ENCODE data around the gene SHROOM4.

Gene SHROOM4

GRCh38 chrX:50768801-50769200 is 45.2 kb downstream of the SHROOM4 start:
- no peak for DNase-seq (ENCODE audit: low read depth)
- H3K4me3 ChIP-seq (ENCODE audit: low read depth, low read length), result no peak overlapping the region
- TF ChIP-seq, protein P1, sequence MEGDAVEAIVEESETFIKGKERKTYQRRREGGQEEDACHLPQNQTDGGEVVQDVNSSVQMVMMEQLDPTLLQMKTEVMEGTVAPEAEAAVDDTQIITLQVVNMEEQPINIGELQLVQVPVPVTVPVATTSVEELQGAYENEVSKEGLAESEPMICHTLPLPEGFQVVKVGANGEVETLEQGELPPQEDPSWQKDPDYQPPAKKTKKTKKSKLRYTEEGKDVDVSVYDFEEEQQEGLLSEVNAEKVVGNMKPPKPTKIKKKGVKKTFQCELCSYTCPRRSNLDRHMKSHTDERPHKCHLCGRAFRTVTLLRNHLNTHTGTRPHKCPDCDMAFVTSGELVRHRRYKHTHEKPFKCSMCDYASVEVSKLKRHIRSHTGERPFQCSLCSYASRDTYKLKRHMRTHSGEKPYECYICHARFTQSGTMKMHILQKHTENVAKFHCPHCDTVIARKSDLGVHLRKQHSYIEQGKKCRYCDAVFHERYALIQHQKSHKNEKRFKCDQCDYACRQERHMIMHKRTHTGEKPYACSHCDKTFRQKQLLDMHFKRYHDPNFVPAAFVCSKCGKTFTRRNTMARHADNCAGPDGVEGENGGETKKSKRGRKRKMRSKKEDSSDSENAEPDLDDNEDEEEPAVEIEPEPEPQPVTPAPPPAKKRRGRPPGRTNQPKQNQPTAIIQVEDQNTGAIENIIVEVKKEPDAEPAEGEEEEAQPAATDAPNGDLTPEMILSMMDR (IDR thresholded peaks at IDR 0.05; ENCODE audit: low read depth, low read length), result no peak
- TF ChIP-seq MAX (IDR thresholded peaks at IDR 0.05; ENCODE audit: low read depth, low read length) (no peak), MYC (IDR thresholded peaks at IDR 0.05; ENCODE audit: low read depth, low read length) (no peak), POLR2A (IDR thresholded peaks at IDR 0.05; ENCODE audit: extremely low read depth, insufficient read length) (no peak)

GRCh38 chrX:50765986-50766385 is 48.0 kb downstream of the SHROOM4 start:
- TF ChIP-seq, protein P1 (IDR thresholded peaks at IDR 0.05; ENCODE audit: low read depth, low read length), result no peak
- TF ChIP-seq POLR2A (IDR thresholded peaks at IDR 0.05; ENCODE audit: extremely low read depth, insufficient read length), result no peak
- no peak overlapping the region for H3K4me3 ChIP-seq (ENCODE audit: low read depth, low read length)
- DNase-seq (ENCODE audit: low read depth), result no peak

DNA sequence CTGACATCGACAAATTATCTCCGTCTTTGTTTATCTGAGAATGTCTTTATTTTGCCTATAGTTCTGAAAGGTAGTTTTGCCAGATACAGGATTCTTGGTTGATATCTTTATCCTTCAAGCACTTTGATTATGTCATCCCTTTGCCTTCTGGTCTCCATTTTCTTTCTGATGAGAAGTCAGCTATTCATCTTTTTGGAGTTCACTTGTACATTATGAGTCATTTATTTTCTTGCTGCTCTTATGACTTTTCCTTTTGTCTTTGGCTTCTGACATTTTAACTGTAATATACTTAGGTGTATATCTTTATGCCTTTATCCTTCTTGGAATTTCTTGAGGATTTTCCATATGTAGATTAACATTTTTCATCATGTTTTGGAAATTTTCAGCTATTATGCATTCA is 51.4 kb downstream of the SHROOM4 start:
- H3K4me3 ChIP-seq (ENCODE audit: low read depth, low read length), result no peak overlapping the region
- no peak for DNase-seq (ENCODE audit: low read depth)
- TF ChIP-seq POLR2A (IDR thresholded peaks at IDR 0.05; ENCODE audit: extremely low read depth, insufficient read length), result no peak
- no peak for TF ChIP-seq MAX (IDR thresholded peaks at IDR 0.05; ENCODE audit: low read depth, low read length)
- no peak for TF ChIP-seq MYC (IDR thresholded peaks at IDR 0.05; ENCODE audit: low read depth, low read length)
- TF ChIP-seq, protein P1 (IDR thresholded peaks at IDR 0.05; ENCODE audit: low read depth, low read length), result no peak

DNA sequence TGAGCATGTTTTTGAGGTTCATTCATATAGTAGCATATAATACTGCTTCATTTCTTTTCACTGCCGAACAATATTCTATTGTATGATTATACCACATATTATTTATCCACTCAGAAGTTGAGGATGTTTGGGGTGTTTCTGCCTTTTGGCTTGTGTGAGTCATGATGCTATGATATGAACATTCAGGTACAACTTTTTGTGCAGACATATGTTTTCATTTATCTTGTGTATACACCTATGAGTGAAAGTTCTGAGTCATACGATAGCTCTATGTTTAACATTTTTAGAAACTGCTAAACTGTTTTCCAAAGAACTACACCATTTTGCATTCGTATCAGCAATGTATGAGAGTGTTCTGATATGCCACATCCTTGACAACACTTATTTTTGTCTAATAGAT is 57.7 kb downstream of the SHROOM4 start:
- H3K4me3 ChIP-seq (ENCODE audit: low read depth, low read length), result no peak overlapping the region
- TF ChIP-seq MYC (IDR thresholded peaks at IDR 0.05; ENCODE audit: low read depth, low read length) (no peak), POLR2A (IDR thresholded peaks at IDR 0.05; ENCODE audit: extremely low read depth, insufficient read length) (no peak), MAX (IDR thresholded peaks at IDR 0.05; ENCODE audit: low read depth, low read length) (no peak)
- TF ChIP-seq, protein P1 (IDR thresholded peaks at IDR 0.05; ENCODE audit: low read depth, low read length), result no peak
- no peak for DNase-seq (ENCODE audit: low read depth)

DNA sequence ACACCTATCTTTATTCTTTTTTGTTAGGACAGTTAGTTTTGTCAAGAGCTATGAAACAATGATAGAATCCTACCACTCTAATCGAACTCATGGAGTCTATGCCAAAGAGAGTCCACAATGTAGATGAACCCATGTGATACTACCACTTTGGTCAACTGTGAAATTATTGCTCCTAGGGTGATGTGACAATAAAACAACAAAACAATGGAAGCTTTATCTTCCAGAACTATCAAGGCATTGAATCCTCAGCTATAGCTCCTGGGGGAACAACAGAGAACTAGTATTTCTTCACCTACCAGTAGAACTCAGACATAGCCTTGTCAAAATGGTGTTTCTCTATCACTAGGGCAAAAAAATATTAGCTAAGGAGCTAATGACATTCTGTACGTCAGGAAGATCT is 62.9 kb downstream of the SHROOM4 start:
- TF ChIP-seq MYC (IDR thresholded peaks at IDR 0.05; ENCODE audit: low read depth, low read length) (no peak), MAX (IDR thresholded peaks at IDR 0.05; ENCODE audit: low read depth, low read length) (no peak), POLR2A (IDR thresholded peaks at IDR 0.05; ENCODE audit: extremely low read depth, insufficient read length) (no peak)
- TF ChIP-seq, protein P1 (IDR thresholded peaks at IDR 0.05; ENCODE audit: low read depth, low read length), result no peak
- no peak overlapping the region for H3K4me3 ChIP-seq (ENCODE audit: low read depth, low read length)
- DNase-seq (ENCODE audit: low read depth), result no peak

- DNase-seq (ENCODE audit: low read depth), result peak; percentile 20
- no peak for TF ChIP-seq POLR2A (IDR thresholded peaks at IDR 0.05; ENCODE audit: extremely low read depth, insufficient read length)
- TF ChIP-seq, protein P1 (IDR thresholded peaks at IDR 0.05; ENCODE audit: low read depth, low read length), result peak; percentile 34
- H3K4me3 ChIP-seq (ENCODE audit: low read depth, low read length), result no peak overlapping the region
These were observed 66.5 kb downstream of the SHROOM4 start for GRCh38 chrX:50747471-50747900.
